HCT116 (cell line): Measurements from ENCODE around the gene ACSL5.

Experiments used
- CTCF ChIP-seq, 3 experiments: fragments of 200-600 bp in 1 of 3; sonication (generic) in 1 of 3; IDR thresholded peaks in 2 of 3; conservative IDR thresholded peaks in 1 of 3; 2 replicates each; pipeline ENCODE4 v1.5.1; 2012 to 2017; ENCODE audit warnings: low read depth in 2 of 3, low read length in 2 of 3, antibody characterized with exemption in 1 of 3, borderline replicate concordance in 1 of 3, control low read depth in 1 of 3, mild to moderate bottlenecking in 1 of 3, mixed read lengths in 1 of 3, mixed run types in 1 of 3, moderate library complexity in 1 of 3; ENCODE audit not compliant: insufficient read depth in 1 of 3
- EZH2 ChIP-seq: fragments of 200-600 bp; sonication (generic); IDR thresholded peaks from 2 replicates; pipeline ENCODE4 v1.6.1; 2017; ENCODE audit warnings: antibody characterized with exemption, mixed run types
- MAX ChIP-seq: IDR thresholded peaks from 2 replicates; pipeline ENCODE4 v1.6.1; 2012
- POLR2A ChIP-seq: IDR thresholded peaks from 2 replicates; pipeline ENCODE4 v1.7.0; 2011; ENCODE audit warnings: borderline replicate concordance; ENCODE audit not compliant: insufficient read depth, insufficient read length; ENCODE audit errors: extremely low read depth
- ZBTB33 ChIP-seq: IDR thresholded peaks from 2 replicates; pipeline ENCODE4 v1.6.1; 2011; ENCODE audit warnings: mild to moderate bottlenecking, low read length, moderate library complexity; ENCODE audit not compliant: insufficient replicate concordance; ENCODE audit errors: extremely low read depth
- ZNF274 ChIP-seq: fragments of 200-500 bp; sonication (Bioruptor generic); IDR thresholded peaks from 2 replicates; pipeline ENCODE4 v1.6.1; 2014; ENCODE audit warnings: mild to moderate bottlenecking, low read depth, low read length, inconsistent platforms

GRCh38 chr10:112370424-112370819 is 3.5 kb upstream of the ACSL5 start:
- TF ChIP-seq POLR2A (no peak), ZNF274 (no peak), ZBTB33 (no peak), MAX (no peak), CTCF (IDR thresholded peaks at IDR 0.05 in 2 of 3, conservative IDR thresholded peaks at IDR 0.05 in 1 of 3; ENCODE audit: borderline replicate concordance in 1 of 3, insufficient read depth in 1 of 3, low read depth in 2 of 3, low read length in 2 of 3) (no peak), EZH2 (no peak)
